ENCODE data around the gene AP2M1. TPM values are rescaled to one million over a fixed set of nuclear protein-coding genes. Genes with fewer than 3 reads are reported as not detected.

AP2M1 gene
- total RNA-seq, 1 experiment from 2014 or later = 353 TPM

- RAD21 ChIA-PET (ENCODE audit: low non-redundant PET in 1 of 2, low total read pairs in 2 of 2, uncharacterized antibody in 2 of 2, unreplicated experiment in 2 of 2) = interaction anchor here (0.7 to 1.0 kb wide), 3 partner anchors 96 to 143 kb away, joined by 3 read pairs; no protein-coding TSS in a partner anchor
- Histone ChIP-seq H2AFZ (ENCODE audit: low read depth, low read length, poor library complexity, severe bottlenecking) (no peak overlapping the region), H3K4me2 (ENCODE audit: low read length) (no peak overlapping the region), H3K9me3 (ENCODE audit: control insufficient read depth in 1 of 2, insufficient read depth in 1 of 2, low read depth in 1 of 2, low read length in 2 of 2) (no peaks in the 10 kb centered on the region), H3K27me3 (ENCODE audit: insufficient read depth, low read length) (no peaks in the 10 kb centered on the region), H3K36me3 (ENCODE audit: control insufficient read depth in 1 of 2, insufficient read depth in 2 of 2, low read length in 2 of 2) (peaks cover 32 to 38% of the 10 kb centered on the region in 2 experiments), H4K20me1 (ENCODE audit: insufficient read depth) (no peaks in the 10 kb centered on the region), H3K79me2 (ENCODE audit: insufficient read depth, low read length) (peaks cover 2% of the 10 kb centered on the region; the same call in 1 of the 2 replicates), H3K4me1 (ENCODE audit: control insufficient read depth in 1 of 2, insufficient read depth in 2 of 2, low read length in 2 of 2) (peaks cover 0 to 17% of the 10 kb centered on the region in 2 experiments; a peak in 1 of 4 replicates), H3K27ac (ENCODE audit: low read depth, low read length) (peak overlapping the region; percentile 8; the same call in 1 of the 2 replicates), H3K4me3 (replicated peaks in 1 of 2; ENCODE audit: low read depth in 1 of 2, low read length in 2 of 2) (no peak overlapping the region), H3K9ac (ENCODE audit: low read length) (no peak overlapping the region), H3K9me2 (ENCODE audit: insufficient read depth) (no peaks in the 10 kb centered on the region)
- POLR2A ChIA-PET = interaction anchor here (1.3 to 2.3 kb wide), 2 partner anchors 11 to 40 kb away, joined by 3 to 7 read pairs; partner anchors contain the start of genes ABCF3 and EIF2B5
- CTCF ChIA-PET = interaction anchor here (1.0 to 2.1 kb wide), 5 partner anchors 96 to 143 kb away, joined by 4 to 9 read pairs (median 6); partner anchors contain the start of gene EEF1AKMT4
- BruUV-seq (replicated peaks) = no TSS peak
- intact Hi-C loops (cut with micrococcal nuclease) = loop anchor here (1.0 to 2.0 kb wide), 2 partner anchors 103 to 143 kb away; partner anchors contain the start of genes ALG3 and EEF1AKMT4
- TF ChIP-seq ZFX (IDR thresholded peaks at IDR 0.05) = no peak
- TF ChIP-seq FOSL1 (IDR thresholded peaks at IDR 0.05; ENCODE audit: low read depth) = no peak
- TF ChIP-seq ATF3 (IDR thresholded peaks at IDR 0.05) = no peak
- TF ChIP-seq JUND (IDR thresholded peaks at IDR 0.05) = no peak
- no peak for TF ChIP-seq CTCF (IDR thresholded peaks at IDR 0.05 in 2 of 3, conservative IDR thresholded peaks at IDR 0.05 in 1 of 3; ENCODE audit: borderline replicate concordance in 1 of 3, insufficient read depth in 1 of 3, low read depth in 2 of 3, low read length in 2 of 3)
- no peak for TF ChIP-seq ZBTB33 (IDR thresholded peaks at IDR 0.05; ENCODE audit: extremely low read depth, insufficient replicate concordance, low read length)
- no peak for TF ChIP-seq RAD21 (IDR thresholded peaks at IDR 0.05; ENCODE audit: low read depth)
- no peak for TF ChIP-seq EZH2phosphoT487 (IDR thresholded peaks at IDR 0.05; ENCODE audit: borderline replicate concordance)
- TF ChIP-seq REST (IDR thresholded peaks at IDR 0.05; ENCODE audit: low read depth) = no peak
- no peak for TF ChIP-seq POLR2A (IDR thresholded peaks at IDR 0.05; ENCODE audit: borderline replicate concordance, extremely low read depth, insufficient read depth, insufficient read length)
- TF ChIP-seq POLR2AphosphoS5 (IDR thresholded peaks at IDR 0.05; ENCODE audit: low read depth, low read length) = no peak
- TF ChIP-seq SIN3A (IDR thresholded peaks at IDR 0.05; ENCODE audit: low read depth) = no peak
- TF ChIP-seq CEBPB (IDR thresholded peaks at IDR 0.05; ENCODE audit: low read depth) = no peak
- TF ChIP-seq EZH2 (IDR thresholded peaks at IDR 0.05) = no peak
- DNase-seq (ENCODE audit: low read depth, low spot score) (no peak), ATAC-seq (no peak)
Measured at GRCh38 chr3:184145751-184146270, 28.8 kb upstream of the AP2M1 start.

All from HCT116 (cell line).